Posterior cingulate gyrus (tissue), 11 donors: Measurements from ENCODE around the gene NTF4.
"Not testable (repeated sequence)": the region's sequence is repeated elsewhere in the genome, so short reads cannot be mapped to it uniquely, and the experiment has no call there.

Experiments used
- DNase-seq, 10 donors: peaks; one replicate each; pipeline versions ENCODE4 v3.0.0 to v3.0.0-alpha.2; 2020 to 2021; ENCODE audit warnings: mixed read lengths in 3 of 10
- intact Hi-C: fragments of 100-400 bp; cut with DNase I; formaldehyde crosslinking; loops from one replicate; pipeline ENCODE4 v1.15.1; 2023

The NTF4 gene

GRCh38 chr19:49092686-49093085 lies 28.1 kb upstream of the NTF4 start:
- intact Hi-C loops, result no loop called here
- no peak for DNase-seq

- peak in 1 of 10 donors; percentile 23 for DNase-seq
- intact Hi-C loops, result no loop called here
Observed at GRCh38 chr19:49091391-49092038, 26.9 kb upstream of the NTF4 start.

GRCh38 chr19:49086296-49086695 lies 21.7 kb upstream of the NTF4 start:
- intact Hi-C loops, result no loop called here
- no peak for DNase-seq

- intact Hi-C loops, result no loop called here
- peak in 1 of 10 donors; percentile 52 for DNase-seq
Observed at GRCh38 chr19:49085868-49086232, 21.2 kb upstream of the NTF4 start.

- peak; percentile 96 to 100 (median 97) for DNase-seq
- intact Hi-C loops, result no loop called here
Observed at GRCh38 chr19:49085020-49085867, 20.6 kb upstream of the NTF4 start, which contains the start of gene SNRNP70. TSS of gene SNRNP70 (plus strand) at chr19:49085451. CDS start at chr19:49086415, 964 bp downstream.

GRCh38 chr19:49084206-49085019 lies 19.8 kb upstream of the NTF4 start:
- DNase-seq, result peak in 1 of 10 donors; percentile 49
- intact Hi-C loops, result no loop called here

GRCh38 chr19:49081273-49081672 lies 16.7 kb upstream of the NTF4 start:
- intact Hi-C loops, result no loop called here
- no peak for DNase-seq

GRCh38 chr19:49080392-49080791 lies 15.8 kb upstream of the NTF4 start:
- intact Hi-C loops, result no loop called here
- DNase-seq, result no peak

GRCh38 chr19:49074869-49075268 lies 10.3 kb upstream of the NTF4 start:
- intact Hi-C loops, result not testable (repeated sequence)
- DNase-seq, result peak in 9 of 10 donors; percentile 24 to 93 (median 54)

GRCh38 chr19:49073514-49074378 lies 9.1 kb upstream of the NTF4 start:
- intact Hi-C loops, result no loop called here
- peak in 1 of 10 donors; percentile 4 for DNase-seq

GRCh38 chr19:49071860-49072547 lies 7.4 kb upstream of the NTF4 start:
- intact Hi-C loops, result no loop called here
- DNase-seq, result no peak

GRCh38 chr19:49070416-49070815 lies 5.8 kb upstream of the NTF4 start:
- DNase-seq, result no peak
- intact Hi-C loops, result no loop called here

GRCh38 chr19:49069026-49069425 lies 4.4 kb upstream of the NTF4 start:
- intact Hi-C loops, result no loop called here

GRCh38 chr19:49067554-49067953 lies 2.9 kb upstream of the NTF4 start:
- peak in 1 of 10 donors; percentile 2 for DNase-seq
- intact Hi-C loops, result no loop called here

More at GRCh38 chr19:49069026-49069425, 4.4 kb upstream of the NTF4 start:
- DNase-seq, result peak in 1 of 10 donors; percentile 31

GRCh38 chr19:49065905-49066512 lies 1.4 kb upstream of the NTF4 start:
- intact Hi-C loops, result no loop called here
- DNase-seq, result peak in 1 of 10 donors; percentile 26

GRCh38 chr19:49064029-49064629 lies 489 bp downstream of the NTF4 start:
- peak in 1 of 10 donors; percentile 72 for DNase-seq
- intact Hi-C loops, result no loop called here

- intact Hi-C loops, result no loop called here
- peak in 1 of 10 donors; percentile 66 for DNase-seq
Observed at GRCh38 chr19:49061445-49061844, 3.2 kb downstream of the NTF4 start.

- intact Hi-C loops, result no loop called here
- DNase-seq, result no peak
Observed at GRCh38 chr19:49061000-49061399, 3.6 kb downstream of the NTF4 start.
